GM19438 (cell line): Measurements from ENCODE around the gene RABGGTA.

Experiments
- ATAC-seq: cut with Tn5 transposase; IDR thresholded peaks from one replicate; pipeline ENCODE4 v1.9.1; 2021; ENCODE audit warnings: low read depth; ENCODE audit not compliant: unreplicated experiment

The RABGGTA gene

GRCh38 chr14:24261969-24262327 lies 9.4 kb downstream of the RABGGTA start:
- no peak for ATAC-seq

GRCh38 chr14:24261256-24261968 lies 10.0 kb downstream of the RABGGTA start:
- ATAC-seq: no peak

- ATAC-seq: no peak
Measured at GRCh38 chr14:24260780-24261157, 10.6 kb downstream of the RABGGTA start.

- no peak for ATAC-seq
Measured at GRCh38 chr14:24260026-24260779, 11.2 kb downstream of the RABGGTA start.

GRCh38 chr14:24259282-24260025 lies 11.9 kb downstream of the RABGGTA start:
- no peak for ATAC-seq

- ATAC-seq: no peak
Measured at GRCh38 chr14:24258548-24259265, 12.7 kb downstream of the RABGGTA start.

- no peak for ATAC-seq
Measured at GRCh38 chr14:24258119-24258518, 13.3 kb downstream of the RABGGTA start.

GRCh38 chr14:24256960-24257359 lies 14.4 kb downstream of the RABGGTA start:
- ATAC-seq: no peak

- ATAC-seq: no peak
Measured at GRCh38 chr14:24255931-24256711, 15.3 kb downstream of the RABGGTA start.

GRCh38 chr14:24255438-24255837 lies 16.0 kb downstream of the RABGGTA start:
- ATAC-seq: no peak

- ATAC-seq: no peak
Measured at GRCh38 chr14:24254630-24255392, 16.6 kb downstream of the RABGGTA start.

GRCh38 chr14:24253936-24254335 lies 17.5 kb downstream of the RABGGTA start:
- ATAC-seq: no peak

- no peak for ATAC-seq
Measured at GRCh38 chr14:24252289-24253124, 18.9 kb downstream of the RABGGTA start.

- ATAC-seq: no peak
Measured at GRCh38 chr14:24251880-24252288, 19.5 kb downstream of the RABGGTA start.

GRCh38 chr14:24250354-24250753 lies 21.0 kb downstream of the RABGGTA start:
- ATAC-seq: no peak

- no peak for ATAC-seq
Measured at GRCh38 chr14:24249230-24250021, 22.0 kb downstream of the RABGGTA start.

GRCh38 chr14:24247422-24247821 lies 24.0 kb downstream of the RABGGTA start:
- no peak for ATAC-seq

- ATAC-seq: no peak
Measured at GRCh38 chr14:24246765-24247212, 24.6 kb downstream of the RABGGTA start.
